HL-60/S4 (cell line): ENCODE results near the gene HDAC4.

ENCODE experiments used
- in situ Hi-C: fragments of 300-500 bp; cut with MboI; formaldehyde crosslinking; loops from 2 replicates; pipeline ENCODE4 v1.14.3; 2022; ENCODE audit warnings: low sequenced_read_pairs

HDAC4 gene

DNA sequence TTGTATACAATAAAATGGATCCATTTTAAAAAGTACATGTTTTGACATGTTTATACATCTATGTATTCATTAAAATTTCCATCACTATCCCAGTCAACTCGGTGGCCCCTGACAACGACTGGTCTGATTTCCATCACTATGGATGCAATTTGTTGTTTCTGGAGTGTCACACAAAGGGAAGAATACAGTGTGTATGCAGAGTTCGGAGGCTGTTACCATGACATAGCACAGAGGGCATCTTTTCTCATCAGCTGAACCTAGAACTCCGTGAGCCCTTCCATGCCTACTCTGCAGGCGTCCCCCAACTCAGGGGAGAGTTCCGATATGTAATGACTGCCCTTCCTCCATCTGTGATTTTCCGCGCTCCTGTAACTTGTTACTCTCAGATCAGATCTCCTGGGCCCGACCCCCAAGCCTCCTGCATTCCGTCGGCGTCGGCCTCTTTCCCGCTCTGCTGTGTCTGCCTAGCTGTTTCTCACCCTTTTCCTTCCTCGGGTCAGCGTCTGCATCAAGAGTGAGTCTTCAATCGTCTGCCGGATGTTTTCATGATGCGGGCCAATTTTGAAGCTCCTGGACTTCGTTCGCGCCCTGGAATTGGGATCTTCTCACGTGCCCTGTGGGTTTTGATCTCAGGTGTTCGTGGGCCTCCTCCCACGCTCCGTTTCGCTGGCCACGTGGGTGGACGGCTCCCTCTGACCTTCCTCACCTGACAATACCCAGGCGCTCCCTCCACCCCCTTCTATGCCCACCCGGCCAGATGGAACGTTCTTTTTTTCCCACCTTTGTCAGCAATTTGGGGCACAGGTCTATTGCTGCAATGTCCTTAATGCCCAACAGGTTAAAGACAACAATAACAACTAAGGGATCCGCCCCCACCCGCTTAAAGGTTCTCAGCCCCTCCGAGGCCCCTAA lies 391.9 kb downstream of the HDAC4 start:
- in situ Hi-C loops = no loop called here

DNA sequence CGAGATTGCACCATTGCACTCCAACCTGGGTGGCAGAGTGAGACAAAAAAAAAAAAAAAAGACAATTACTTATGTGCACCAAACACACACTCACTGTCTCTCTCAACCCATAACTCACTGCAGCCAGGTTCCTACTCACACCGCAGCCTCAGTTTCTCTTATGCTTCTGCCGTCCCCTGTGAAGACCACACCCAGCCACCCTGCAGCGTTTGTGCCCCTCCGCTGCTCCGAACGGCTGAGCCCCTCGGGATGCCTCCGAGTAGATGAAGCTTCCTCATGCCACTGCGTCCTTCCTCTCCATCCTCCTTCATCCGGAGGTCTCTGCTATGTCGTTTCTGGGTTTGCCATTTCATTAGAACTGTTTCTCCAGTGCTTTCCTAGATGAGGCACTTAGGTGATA lies 392.8 kb downstream of the HDAC4 start:
- in situ Hi-C loops = no loop called here

DNA sequence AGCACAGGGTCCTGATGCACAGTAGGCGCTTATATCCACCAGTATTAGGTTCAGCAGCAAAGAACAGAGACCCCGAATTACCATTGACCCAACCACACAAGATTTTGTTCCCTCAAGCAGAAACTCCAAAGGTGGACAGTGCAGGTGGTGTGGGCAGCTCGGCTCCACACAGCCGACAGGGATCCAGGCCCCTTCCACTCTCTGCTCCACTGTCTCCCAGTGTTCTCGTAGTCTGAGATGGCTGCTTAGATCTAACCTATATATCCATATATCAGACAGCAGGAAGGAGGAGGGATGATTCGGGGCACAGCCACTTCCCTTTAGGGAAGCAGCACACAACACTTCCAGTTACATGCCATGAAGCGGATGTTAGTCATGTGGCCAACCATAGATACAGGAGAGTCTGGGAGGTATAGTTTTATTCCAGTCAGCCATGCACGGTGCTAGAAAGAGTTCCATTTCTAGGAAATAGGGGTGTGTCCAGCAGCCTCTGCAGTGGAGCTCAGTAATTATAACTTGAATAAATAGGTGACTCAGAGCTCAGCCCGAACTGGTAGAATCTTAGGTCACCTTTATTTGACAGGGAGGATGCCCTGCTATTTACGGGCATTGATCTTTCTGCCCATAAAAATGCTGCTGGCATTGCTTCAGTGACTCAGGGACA lies 394.1 kb downstream of the HDAC4 start:
- in situ Hi-C loops = no loop called here

DNA sequence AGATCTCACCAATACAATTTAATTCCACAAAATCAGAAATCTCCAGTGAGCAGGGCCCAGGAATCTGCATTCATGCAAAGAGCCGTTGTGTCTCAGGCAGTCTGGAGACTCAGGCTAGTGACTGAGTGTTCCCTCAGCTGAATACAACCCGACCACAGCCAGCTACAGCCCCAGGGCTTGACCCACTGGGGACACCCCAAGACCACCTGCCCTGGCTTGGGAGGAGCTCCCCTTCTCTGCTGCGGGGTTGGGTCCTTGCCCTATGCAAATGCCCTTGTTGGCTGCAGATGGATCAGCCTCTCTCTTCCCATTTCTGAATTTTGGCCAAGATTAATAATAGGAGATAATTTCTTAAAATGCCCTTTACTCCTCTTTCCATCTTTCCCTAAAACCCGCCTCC lies 395.2 kb downstream of the HDAC4 start:
- in situ Hi-C loops = no loop called here

DNA sequence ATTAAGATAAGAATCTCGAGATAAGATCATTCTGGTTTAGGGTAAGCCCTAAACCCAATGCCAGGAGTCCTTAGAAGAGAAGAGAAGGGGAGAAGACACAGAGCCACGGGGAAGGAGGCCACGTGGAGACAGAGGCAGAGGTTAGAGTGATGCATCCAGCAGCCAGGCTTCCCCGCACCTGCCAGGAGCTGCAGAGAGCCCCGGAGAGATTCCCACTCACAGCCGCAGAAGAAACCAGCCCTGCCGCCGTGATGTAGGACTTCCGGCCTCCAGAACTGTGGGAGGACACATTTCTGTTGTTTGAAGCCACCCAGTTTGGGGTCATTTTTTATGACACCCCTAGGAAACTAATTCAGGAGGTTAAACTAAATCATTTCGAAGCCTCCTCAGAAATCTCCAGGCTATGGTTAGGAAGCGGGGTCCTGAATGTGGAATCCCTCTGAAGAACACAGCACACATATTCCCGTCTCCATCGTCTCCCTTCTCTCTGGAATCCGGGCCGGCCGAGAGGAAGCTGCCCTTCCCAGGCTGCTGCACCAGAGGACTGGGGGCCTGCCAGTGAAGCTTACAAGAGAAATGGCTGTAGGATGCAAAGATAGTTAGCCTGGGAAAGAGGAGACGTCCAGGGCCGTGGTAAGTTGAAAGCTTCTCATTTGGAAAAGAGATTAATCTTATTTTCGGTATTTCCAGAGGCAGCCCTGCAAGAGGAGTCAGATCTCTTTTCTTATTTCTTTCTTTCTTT lies 396.4 kb downstream of the HDAC4 start:
- in situ Hi-C loops = no loop called here

DNA sequence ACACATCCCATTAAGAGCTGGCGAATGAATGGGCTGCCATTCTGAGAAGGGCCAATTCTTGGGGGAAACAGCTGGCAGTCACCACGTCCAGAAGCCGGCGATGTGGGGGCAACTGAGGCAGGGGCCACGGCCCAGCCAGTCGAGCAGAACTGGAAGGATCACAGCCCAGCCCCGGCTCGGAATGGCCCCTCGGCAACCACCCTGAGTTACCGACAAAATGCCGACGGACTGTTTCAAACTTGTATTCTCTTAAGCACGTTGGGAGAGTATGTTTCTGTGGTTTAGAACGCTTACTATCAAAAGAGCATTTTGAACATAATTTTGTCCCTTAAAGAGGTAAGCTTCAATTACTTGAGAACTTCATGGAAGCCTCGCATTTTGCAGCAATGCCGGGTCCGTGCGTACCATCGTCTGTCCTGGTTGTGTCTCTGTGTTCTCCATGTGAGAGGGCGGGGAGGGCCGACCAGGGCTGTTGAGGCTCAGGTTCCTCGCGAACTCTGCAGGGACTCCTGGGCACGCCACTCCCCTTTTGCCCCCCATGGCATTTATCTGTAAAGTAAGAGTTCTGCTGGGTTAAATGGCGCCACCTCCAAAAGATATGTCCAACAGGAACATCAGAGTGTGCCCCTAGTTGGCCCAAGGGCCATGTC lies 397.1 kb downstream of the HDAC4 start:
- in situ Hi-C loops = no loop called here

DNA sequence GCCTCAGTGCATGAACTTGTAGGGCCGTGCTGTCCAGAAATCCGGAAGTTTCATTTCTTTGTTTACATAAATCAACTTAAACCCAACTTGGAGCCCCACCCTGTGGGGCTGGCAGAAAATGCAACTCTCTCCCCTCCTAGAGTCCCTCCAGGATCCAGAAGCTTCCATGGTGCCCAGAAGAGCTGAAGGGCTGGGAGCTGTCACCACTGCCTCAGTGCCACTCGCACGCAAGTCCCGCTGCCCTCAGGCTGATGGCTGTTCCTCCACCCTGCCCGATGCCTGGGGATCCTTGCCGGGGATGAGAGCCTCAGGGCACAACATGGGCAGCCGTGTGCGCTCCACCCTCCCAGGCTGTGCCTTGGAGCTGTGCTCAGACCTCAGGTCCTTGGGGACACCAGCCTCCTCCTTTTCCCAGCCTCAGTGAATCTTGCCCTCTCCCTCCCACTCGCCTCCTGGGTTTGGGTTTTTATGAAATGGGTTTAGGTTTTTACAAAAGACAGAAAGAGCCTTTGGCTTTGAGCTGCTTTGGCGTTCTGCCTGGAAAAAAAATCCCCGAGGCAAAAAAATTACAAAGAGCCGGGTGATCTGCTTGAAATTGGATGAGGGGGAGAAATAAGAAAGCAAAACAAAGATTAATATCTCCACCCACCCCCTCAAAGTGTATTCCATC lies 397.7 kb downstream of the HDAC4 start:
- in situ Hi-C loops = no loop called here

DNA sequence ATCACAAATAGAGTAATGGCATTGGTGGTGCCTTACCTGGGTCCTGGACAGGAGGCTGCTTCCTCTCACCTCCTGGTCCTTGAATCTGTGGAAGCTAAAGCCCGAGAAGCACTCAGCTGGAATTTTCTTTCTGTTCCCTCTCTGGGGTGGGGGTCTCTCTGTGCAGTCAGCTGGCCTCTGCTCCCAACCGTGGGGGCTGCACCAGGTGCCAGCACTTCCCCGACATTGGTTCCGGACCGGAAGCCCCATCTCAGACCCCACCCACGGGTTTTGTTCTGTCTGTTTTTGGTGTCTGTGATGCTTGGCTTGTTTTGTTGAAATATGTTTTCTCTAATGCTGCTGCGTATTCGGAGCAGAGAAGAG lies 398.2 kb downstream of the HDAC4 start:
- in situ Hi-C loops = no loop called here

DNA sequence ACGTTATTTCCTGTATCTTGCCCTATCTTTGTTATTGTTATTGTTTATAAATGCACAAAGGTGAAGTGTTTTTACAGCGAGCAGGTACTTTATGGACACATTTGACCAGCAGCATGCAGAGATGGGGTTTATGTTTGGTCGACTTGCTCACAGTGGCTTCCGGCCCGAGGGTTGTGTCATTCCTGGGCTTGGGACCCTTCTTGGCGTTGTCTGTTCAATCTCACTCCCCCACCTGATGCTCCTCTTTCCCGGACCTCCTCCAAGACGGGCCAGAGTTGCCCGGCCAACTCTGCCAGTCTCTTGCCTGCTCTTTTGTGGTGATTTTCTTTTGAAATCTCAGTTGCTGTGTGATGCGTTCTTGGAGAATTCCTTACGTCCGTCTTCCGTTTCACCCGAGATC lies 399.0 kb downstream of the HDAC4 start:
- in situ Hi-C loops = no loop called here

DNA sequence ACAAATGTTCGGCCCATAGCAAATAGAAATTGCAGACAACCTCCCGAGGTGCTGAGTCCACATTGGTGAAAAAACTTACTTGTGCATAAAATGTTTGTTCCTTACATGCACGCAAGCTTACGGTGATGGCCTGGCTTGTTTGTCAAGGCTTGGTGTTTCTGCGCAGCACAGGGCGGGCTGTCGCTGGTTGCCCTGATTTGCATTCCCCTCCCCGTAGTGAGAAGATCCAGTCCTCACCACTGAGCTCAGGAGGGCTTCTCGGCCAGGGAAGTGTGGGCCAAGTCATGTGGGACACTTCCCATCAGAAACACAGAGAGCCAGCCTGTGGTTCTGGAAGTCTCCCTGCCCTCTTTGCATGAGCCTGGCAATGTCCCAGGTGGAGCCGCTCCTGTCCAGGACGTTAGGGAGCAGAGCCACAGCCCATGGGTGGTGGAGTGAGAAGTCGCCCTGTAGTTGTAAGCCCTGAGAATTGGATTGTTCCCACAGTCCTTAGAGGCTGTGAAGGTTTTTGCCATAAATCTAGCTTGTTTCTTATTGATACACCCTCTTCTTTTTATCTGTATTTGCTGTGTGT lies 400.2 kb downstream of the HDAC4 start:
- in situ Hi-C loops = no loop called here

DNA sequence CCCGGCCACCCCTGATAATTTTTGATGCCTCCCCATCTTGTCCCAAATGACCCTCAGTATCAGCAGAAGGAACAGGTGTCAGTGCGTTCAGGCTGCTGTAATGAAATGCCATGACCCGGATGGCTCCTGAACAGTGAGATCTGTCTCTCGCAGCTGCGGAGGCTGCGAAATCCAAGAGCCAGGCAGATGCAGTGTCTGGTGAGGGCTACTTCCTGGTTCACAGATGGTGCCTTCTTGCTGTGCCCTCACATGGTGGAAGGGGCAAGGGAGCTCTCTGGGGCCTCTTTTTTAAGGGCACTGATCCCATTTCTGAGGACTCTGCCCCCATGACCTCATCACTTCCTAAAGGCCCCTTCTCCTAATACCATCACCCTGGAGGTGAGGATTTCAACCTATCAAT lies 400.7 kb downstream of the HDAC4 start:
- in situ Hi-C loops = no loop called here

DNA sequence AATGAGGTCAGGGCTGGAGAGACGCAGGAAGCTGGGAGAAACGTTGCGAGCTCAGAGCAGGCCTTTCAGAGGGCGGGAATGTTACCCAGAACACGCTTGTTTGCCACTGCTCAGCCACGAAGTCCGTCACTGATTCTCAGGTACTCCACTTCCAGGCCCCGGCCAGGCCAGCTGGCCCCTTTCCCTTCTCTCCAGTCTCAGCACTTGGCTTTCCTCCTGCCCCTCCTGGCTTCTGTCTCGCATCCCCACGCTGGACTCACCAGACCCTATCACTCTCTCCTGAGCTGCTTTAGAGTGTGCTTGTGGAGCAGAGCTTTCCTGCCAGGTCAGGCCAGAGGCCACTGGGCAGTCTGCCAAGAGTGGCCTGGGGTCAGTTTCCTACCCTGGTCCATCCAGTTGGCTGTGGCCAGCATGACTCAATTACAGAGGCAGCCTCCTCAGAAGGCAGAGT lies 401.5 kb downstream of the HDAC4 start:
- in situ Hi-C loops = no loop called here

DNA sequence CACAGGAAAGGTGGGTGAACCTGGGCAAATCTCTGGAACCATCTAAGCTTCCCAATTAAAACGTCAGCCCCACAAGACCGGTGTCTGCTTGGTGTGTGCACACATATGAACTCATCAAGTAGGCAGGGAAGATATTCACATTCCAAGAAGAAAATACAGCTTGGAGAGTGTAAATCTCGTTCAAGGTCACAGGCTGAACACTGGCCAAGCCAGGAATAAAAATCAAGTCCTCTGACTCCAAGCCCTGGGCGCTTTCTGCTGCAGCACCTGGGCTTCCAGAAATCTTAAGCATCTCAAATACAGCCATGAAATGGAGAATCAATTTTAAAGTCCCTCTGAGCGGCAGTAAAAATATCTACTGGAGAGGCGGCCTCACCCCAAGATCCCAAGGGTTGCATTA lies 402.0 kb downstream of the HDAC4 start:
- in situ Hi-C loops = no loop called here
